Activated B cell treated with CpG ODN at 0.5 μM for 24 hours (primary cell): ENCODE measurements around the gene STK38L. TPM values are rescaled to one million over a fixed set of nuclear protein-coding genes. Genes with fewer than 3 reads are reported as not detected.

ENCODE experiments used
- ATAC-seq: fragments of 200-7000 bp; cut with Tn5 transposase; one replicate; pipeline ENCODE4 v1.10.0; 2021; ENCODE audit warnings: low read depth, mild to moderate bottlenecking, moderate library complexity
- CTCF ChIA-PET: fragments of 350-600 bp; sonication (Branson Sonifier 250); formaldehyde crosslinking; loops from one replicate; lab custom pipeline; 2021; ENCODE audit warnings: antibody characterized with exemption; lab: Charles Lee
- POLR2A ChIA-PET: fragments of 350-600 bp; sonication (Branson Sonifier 250); formaldehyde crosslinking; loops from one replicate; lab custom pipeline; 2021; ENCODE audit warnings: antibody characterized with exemption; lab: Charles Lee
- DNase-seq: peaks from one replicate; pipeline ENCODE4 v3.0.0; 2022
- H3K27ac Mint-ChIP-seq: one replicate; pipeline ENCODE4 v1.8.0; 2020; ENCODE audit warnings: mixed read lengths
- H3K27me3 Mint-ChIP-seq: one replicate; pipeline ENCODE4 v1.8.0; 2021; ENCODE audit warnings: mixed read lengths
- H3K36me3 Mint-ChIP-seq: one replicate; pipeline ENCODE4 v1.8.0; 2021; ENCODE audit warnings: low read depth, mixed read lengths
- H3K4me1 Mint-ChIP-seq: one replicate; pipeline ENCODE4 v1.8.0; 2021; ENCODE audit warnings: mixed read lengths
- H3K4me3 Mint-ChIP-seq: one replicate; pipeline ENCODE4 v1.8.0; 2020; ENCODE audit warnings: mild to moderate bottlenecking, mixed read lengths
- H3K9me3 Mint-ChIP-seq: one replicate; pipeline ENCODE4 v1.8.0; 2020; ENCODE audit warnings: mixed read lengths
- intact Hi-C: fragments of 100-400 bp; cut with micrococcal nuclease; formaldehyde crosslinking; loops from one replicate; pipeline ENCODE4 v1.15.1; 2024
- total RNA-seq: library from RNA; stranded (reverse); gene quantifications from 2 replicates; pipeline ENCODE4 v1.2.3, GENCODE V29; 2022
- TF ChIP-seq, protein P1 (sequence below): fragments of 200-600 bp; IDR thresholded peaks from one replicate; pipeline ENCODE4 v1.8.0; 2022; ENCODE audit warnings: antibody characterized with exemption, mild to moderate bottlenecking

STK38L gene
- total RNA-seq, 1 donor from 2014 or later: 26.3 TPM

DNA sequence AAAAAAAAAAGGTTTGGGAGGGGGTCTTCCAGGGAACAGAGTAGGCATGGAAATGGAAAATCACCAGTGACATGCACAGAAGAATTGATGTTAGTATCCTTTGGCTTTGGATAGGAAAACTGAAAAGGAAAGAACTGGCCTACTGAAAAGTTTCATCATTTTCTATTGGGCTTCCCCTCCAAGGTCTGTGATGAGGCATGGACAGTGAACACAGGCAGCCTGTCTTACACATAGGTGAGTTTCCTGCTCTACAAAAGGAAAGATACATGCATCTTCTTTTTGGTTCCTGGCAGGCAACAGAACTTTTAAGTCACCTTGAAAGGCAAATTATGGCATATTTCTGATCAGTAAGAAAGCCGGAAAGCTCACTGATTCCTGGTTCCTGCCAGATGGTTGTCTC is 94.4 kb downstream of the STK38L start:
- Mint-ChIP-seq H3K4me3 (no peak overlapping the region), H3K27me3 (peaks cover 6% of the 10 kb centered on the region), H3K27ac (no peak overlapping the region), H3K36me3 (peaks cover under 1% of the 10 kb centered on the region), H3K9me3 (no peaks in the 10 kb centered on the region), H3K4me1 (peaks cover 9% of the 10 kb centered on the region)
- no peak for DNase-seq
- CTCF ChIA-PET: no interaction called here
- no peak for ATAC-seq
- TF ChIP-seq, protein P1, sequence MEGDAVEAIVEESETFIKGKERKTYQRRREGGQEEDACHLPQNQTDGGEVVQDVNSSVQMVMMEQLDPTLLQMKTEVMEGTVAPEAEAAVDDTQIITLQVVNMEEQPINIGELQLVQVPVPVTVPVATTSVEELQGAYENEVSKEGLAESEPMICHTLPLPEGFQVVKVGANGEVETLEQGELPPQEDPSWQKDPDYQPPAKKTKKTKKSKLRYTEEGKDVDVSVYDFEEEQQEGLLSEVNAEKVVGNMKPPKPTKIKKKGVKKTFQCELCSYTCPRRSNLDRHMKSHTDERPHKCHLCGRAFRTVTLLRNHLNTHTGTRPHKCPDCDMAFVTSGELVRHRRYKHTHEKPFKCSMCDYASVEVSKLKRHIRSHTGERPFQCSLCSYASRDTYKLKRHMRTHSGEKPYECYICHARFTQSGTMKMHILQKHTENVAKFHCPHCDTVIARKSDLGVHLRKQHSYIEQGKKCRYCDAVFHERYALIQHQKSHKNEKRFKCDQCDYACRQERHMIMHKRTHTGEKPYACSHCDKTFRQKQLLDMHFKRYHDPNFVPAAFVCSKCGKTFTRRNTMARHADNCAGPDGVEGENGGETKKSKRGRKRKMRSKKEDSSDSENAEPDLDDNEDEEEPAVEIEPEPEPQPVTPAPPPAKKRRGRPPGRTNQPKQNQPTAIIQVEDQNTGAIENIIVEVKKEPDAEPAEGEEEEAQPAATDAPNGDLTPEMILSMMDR: no peak
- POLR2A ChIA-PET: no interaction called here
- intact Hi-C loops: loop anchor here (10.0 kb wide), 2 partner anchors 186 to 856 kb away; partner anchors contain the start of genes CCDC91 and PPFIBP1

DNA sequence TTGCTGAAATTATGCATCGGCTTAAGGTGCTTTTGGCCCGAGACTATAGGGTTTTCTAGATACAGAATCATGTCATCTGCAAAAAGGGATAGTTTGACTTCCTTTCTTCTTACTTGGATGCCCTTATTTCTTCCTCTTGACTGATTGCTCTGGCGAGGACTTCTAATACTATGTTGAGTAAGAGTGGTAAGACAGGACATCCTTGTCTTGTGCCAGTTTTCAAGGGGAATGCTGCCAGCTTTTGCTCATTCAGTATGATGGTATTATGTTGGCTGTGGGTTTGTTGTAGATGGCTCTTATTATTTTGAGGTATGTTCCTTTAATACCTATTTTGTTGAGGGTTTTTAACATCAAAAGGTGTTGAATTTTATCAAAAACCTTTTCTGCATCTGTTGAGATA is 96.9 kb downstream of the STK38L start:
- H3K4me1 Mint-ChIP-seq: no peaks in the 10 kb centered on the region
- ChIA-PET CTCF (no interaction called here), POLR2A (no interaction called here)
- TF ChIP-seq, protein P1: no peak
- no peaks in the 10 kb centered on the region for H3K27me3 Mint-ChIP-seq
- no peak overlapping the region for H3K27ac Mint-ChIP-seq
- intact Hi-C loops: no loop called here
- no peaks in the 10 kb centered on the region for H3K36me3 Mint-ChIP-seq
- no peak overlapping the region for H3K4me3 Mint-ChIP-seq
- no peaks in the 10 kb centered on the region for H3K9me3 Mint-ChIP-seq
- no peak for ATAC-seq
- DNase-seq: no peak

DNA sequence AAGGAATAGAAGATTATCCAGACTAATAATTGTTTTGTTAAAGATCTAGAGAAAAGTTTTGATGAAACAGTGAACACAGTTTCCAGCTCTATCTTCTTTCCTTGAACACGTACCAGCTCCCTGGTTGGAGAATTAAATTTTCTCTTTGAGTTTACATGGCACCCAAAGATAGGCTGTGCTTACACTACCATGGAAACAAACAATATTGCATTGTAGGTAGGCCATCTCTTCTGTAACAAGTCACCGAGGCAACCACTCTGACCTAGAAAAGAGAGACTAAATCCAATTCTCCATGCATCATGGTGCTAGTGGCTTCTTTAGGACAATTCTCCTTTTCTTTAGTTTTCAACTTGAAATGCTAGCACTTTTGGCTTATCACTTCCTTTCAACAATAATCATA is 98.5 kb downstream of the STK38L start:
- Mint-ChIP-seq H3K9me3 (no peaks in the 10 kb centered on the region), H3K4me3 (no peak overlapping the region), H3K27ac (no peak overlapping the region), H3K36me3 (no peaks in the 10 kb centered on the region), H3K4me1 (no peaks in the 10 kb centered on the region), H3K27me3 (no peaks in the 10 kb centered on the region)
- DNase-seq (no peak), ATAC-seq (no peak)
- CTCF ChIA-PET: no interaction called here
- TF ChIP-seq, protein P1: no peak
- POLR2A ChIA-PET: no interaction called here
- intact Hi-C loops: no loop called here

DNA sequence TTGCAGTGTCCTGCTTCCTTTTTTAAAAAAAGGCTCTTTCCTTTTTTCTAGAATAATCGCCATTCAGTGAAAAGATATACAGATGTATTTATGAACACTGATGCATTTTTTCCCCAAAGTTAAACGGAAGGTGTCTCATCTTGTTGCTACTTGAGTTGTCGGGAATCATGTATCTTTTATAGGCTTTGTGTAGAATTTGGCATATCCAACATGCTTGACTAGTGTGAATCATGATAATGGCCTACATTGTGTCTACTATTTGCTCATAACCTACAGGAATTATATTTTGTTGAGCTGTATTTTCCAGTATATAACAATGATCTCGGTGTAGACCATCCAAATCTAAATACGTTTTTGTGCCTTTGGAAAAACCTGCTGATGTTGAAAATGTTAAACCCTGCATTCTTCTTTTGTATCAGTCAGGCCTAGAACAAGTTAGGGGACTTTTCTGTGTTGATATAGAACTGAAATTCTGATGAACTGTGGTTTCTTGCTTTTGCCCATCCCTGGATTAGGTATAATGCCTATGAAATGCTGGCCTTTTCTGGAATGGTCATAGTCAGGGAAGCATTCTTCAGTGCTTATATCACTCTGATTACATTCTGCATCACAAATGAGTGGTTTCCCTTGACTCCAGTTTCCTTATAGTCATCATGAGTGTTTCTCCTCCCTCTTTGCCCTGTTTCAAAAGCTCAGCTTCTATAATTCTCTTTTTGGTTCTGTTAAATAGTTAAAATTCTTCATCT is 99.3 kb downstream of the STK38L start:
- no peaks in the 10 kb centered on the region for H3K27me3 Mint-ChIP-seq
- ATAC-seq (no peak), DNase-seq (no peak)
- CTCF ChIA-PET: no interaction called here
- H3K4me1 Mint-ChIP-seq: no peaks in the 10 kb centered on the region
- no peaks in the 10 kb centered on the region for H3K36me3 Mint-ChIP-seq
- intact Hi-C loops: no loop called here
- TF ChIP-seq, protein P1: no peak
- no peak overlapping the region for H3K4me3 Mint-ChIP-seq
- H3K9me3 Mint-ChIP-seq: no peaks in the 10 kb centered on the region
- POLR2A ChIA-PET: no interaction called here
- H3K27ac Mint-ChIP-seq: no peak overlapping the region

DNA sequence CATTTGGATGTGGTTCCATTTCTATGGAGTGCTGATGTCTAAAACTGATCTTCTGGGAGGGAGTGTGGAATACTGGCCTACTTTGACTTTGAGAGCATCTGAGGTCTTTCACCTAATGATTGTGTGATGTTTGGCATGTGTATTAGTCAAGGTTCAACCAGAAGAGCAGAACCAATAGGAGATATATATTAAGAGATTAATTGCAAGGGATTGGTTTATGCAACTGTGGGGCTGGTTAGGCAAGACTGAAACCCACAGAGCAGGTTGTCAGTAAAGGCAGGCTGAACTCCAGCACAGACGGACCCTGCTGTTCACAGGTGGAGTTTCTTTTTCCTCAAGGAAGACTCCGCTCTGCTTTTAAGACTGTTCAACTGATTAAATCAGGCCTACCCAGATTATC is 100.2 kb downstream of the STK38L start:
- DNase-seq: no peak
- TF ChIP-seq, protein P1: no peak
- ATAC-seq: no peak
- H3K36me3 Mint-ChIP-seq: no peaks in the 10 kb centered on the region
- H3K4me3 Mint-ChIP-seq: no peak overlapping the region
- H3K27ac Mint-ChIP-seq: no peak overlapping the region
- CTCF ChIA-PET: no interaction called here
- H3K27me3 Mint-ChIP-seq: no peaks in the 10 kb centered on the region
- H3K9me3 Mint-ChIP-seq: no peaks in the 10 kb centered on the region
- POLR2A ChIA-PET: no interaction called here
- no peaks in the 10 kb centered on the region for H3K4me1 Mint-ChIP-seq
- intact Hi-C loops: no loop called here
